Right ventricle myocardium inferior (tissue), 1 donor: ENCODE data around the gene PALLD. TPM values are rescaled to one million over a fixed set of nuclear protein-coding genes. Genes with fewer than 3 reads are reported as not detected.

Experiments
- ATAC-seq: fragments of 200-7000 bp; cut with Tn5 transposase; one replicate; pipeline ENCODE4 v1.9.1; 2020; ENCODE audit warnings: mild to moderate bottlenecking, moderate library complexity
- DNase-seq: peaks from one replicate; pipeline ENCODE4 v3.0.0; 2021; ENCODE audit errors: missing footprints
- intact Hi-C: fragments of 100-400 bp; cut with DNase I; formaldehyde crosslinking; loops from one replicate; pipeline ENCODE4 v1.11.0; 2022
- total RNA-seq: library from RNA; stranded (reverse); fragmentation: NEBNext Ultra II Directional; extraction: Animal tissue kit (Norgen Biotek cat#: 25700); gene quantifications from one replicate; pipeline ENCODE4 v1.2.1, GENCODE V29; 2021
- donor health status: DM: no; HTN: yes; CAD: no; lungs with severe emphysema.

Gene PALLD
- total RNA-seq, 1 donor from 2014 or later: 977 TPM

DNA sequence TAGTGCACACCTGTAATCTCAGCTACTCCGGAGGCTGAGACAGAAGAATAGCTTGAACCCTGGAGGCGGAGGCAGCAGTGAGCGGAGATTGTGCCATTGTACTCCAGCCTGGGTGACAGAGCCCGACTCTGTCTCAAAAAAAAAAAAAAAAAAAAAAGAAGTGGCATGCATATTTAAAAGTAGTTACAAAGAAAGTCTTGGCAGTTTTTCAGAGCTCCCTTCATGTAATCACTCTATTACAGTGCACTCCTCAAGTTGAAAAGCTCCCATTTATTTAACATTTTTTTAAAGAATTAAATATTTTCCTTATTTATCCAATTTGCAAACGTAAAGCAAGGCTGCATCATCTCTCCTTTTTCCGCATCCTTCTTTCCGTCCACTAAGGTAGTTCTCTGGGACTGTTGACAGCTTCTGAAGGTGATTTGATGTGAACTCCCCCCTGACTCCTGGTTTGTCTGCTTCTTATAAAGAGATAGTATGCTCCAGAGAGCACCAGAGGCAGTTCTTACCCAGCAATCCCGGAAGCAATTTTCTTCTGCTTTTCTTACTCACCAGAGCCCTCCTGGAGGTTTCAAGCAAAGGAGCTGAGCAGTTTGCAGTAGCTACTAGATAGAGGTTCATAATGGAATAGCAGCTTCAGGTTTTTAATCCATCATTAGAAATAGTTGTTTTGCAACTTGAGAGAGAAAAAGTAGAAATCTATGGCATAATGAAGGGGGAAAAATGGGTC, 151.0 kb downstream of the PALLD start:
- no peak for DNase-seq
- intact Hi-C loops: no loop called here
- ATAC-seq: no peak

DNA sequence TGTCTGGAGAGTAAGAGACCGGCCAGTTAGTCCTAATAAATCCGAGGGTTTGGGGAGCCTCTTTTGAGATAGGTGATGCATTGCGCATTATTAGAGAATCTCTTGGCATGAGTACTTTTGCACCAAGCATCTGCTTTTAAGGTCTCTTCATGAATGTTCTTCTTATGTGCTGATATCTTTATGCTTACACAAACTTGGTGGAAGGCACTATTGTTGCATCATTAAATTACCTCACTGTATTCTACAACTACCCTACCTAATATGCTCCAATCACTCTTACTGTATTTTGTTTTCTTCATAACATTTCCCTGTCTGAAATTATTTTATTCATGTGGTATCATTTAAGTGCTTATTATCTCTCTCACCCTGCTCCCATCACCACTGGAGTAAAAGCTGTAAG, 151.6 kb downstream of the PALLD start:
- ATAC-seq: no peak
- DNase-seq: no peak
- intact Hi-C loops: no loop called here

DNA sequence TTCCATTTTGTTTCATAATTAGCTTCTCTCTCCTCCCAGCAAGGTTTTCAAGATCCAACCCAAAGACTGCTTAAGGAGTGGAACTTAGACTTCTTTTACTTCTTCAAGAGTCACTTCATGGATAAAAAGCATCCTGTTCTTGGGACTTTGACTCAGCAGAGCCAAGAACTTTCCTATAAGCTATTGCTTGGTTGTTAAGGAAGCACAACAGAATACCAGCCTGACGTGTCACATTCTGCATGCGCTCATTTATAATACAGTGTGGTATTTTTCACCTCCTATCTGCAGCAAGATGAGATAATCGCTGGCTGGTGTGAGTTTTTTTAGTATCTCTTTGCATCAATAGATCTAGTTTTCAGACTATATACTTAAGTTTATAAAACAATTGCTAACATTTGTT, 152.1 kb downstream of the PALLD start:
- DNase-seq (no peak), ATAC-seq (no peak)
- intact Hi-C loops: no loop called here

DNA sequence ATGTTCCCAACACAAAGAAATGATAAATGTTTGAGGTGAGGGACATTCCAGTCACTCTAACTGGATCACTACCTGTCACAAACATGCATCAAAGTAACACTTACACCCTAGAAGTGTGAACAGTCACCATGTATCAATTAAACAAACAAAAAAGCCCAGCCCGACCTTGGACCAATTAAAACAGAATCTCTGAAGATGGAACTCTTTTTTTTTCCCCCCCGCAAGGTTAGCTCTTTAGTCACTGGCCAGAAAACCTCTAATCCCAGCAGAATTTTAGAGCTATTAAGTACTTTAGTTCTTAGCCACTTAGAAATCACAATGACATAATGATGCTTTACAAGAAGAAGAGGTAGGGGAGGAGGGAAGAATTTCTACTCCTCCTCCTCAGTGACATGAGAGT, 154.5 kb downstream of the PALLD start:
- no peak for DNase-seq
- ATAC-seq: no peak
- intact Hi-C loops: no loop called here

DNA sequence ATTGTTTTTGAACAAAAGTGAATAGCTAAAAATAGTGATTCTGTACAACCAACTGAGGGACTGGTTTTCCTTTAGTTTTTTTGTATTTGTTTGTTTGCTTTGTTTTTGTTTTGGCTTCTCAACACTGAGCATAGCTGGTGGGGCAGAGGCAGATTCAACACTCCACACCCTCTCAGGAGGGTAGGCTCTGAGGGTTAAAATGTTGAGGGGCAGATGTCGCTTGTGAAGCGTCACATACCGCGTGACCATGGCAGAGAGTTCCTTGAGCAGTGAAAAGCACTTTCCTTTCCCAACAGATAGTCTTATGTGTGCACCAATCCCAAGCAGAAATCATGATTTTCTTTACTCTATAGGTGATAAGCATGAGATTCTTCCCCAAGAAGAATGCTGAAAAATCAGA, 155.0 kb downstream of the PALLD start:
- ATAC-seq (no peak), DNase-seq (no peak)
- intact Hi-C loops: no loop called here

DNA sequence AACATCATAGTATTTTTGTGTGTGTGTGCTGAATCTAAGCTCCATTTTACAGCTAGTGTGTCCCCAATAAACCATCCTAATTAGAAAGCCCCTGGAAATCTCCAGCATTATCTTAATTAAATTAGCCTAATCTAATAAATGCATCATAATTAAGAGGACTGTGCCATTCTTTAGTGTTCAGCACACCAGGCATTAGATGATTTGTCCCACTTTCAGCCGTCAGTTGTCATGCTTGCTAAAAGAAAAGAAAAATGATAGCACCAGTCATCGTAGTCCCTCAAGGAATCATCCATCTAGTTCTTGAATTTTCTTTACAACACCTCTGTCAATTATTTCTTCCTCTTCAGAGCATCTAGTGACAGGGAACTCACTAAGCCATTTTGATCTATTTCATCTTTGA, 155.9 kb downstream of the PALLD start:
- no peak for DNase-seq
- intact Hi-C loops: no loop called here
- no peak for ATAC-seq

DNA sequence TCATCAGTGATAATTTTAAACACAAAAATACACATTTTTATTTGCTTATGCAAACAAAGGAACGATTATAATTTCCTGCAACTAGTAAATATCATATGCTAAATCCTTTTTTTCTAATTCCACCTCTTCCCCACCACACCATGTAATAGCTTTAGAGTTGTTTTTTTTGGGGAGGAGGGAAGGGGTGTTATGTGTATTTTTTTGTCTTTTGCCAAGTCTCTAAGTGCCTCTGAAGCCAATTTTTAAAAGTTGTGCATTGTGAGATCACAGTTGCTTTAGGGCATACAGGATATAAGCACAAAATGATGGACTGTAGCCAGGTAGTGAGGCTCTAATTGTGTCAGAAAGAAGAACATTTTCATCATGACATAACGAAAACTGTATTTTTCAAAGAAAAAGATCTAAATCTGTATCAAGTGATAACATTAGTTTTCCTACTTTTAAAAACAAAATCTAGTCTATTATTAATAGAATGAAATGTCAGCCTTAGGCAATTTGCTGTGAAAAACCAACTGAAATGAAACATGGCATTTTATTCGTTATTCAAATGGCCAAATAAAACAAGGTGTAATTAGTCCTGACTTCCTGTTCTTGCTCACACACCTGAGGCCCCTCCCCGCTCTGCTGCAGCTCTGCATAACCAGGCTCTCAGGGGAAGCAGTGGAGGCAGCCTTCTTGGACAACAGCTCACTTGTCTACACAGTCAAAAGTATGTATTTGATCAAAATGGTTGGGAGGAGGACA, 157.4 kb downstream of the PALLD start:
- ATAC-seq (no peak), DNase-seq (no peak)
- intact Hi-C loops: no loop called here

DNA sequence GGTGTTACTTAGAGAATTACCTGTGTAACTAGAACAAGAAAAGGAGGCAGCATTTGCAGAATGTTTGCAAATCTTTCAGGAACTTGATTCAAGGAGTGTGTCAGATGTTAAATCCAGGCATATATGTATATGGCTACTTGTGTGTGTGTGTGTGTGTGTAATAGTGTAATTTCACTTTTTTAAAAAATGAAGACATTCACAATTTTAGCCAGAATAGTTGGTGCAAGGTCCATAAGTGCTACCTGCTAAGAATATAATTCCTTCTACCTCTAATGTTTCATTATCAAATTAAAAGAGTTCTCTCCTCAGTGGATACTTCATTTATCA, 158.0 kb downstream of the PALLD start:
- DNase-seq (no peak), ATAC-seq (no peak)
- intact Hi-C loops: no loop called here

DNA sequence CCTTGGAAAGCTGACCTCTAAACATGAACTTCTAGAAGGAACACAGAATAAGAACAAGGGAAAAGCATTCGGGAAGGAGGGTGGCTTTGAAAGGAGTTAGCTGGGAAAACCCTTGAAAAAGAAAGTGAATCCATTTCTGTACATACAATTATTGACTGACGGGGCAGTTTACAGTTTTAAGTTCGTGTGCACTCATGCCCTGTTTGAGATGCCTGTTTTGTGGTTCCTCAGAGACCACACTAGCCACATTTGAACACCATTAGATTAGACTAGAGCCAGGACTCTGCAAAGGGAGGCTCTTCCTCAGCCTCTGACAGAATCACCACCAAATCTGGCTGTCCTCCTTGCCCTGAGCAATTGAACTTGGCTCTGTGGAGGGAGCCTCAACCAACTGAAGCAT, 158.3 kb downstream of the PALLD start:
- no peak for DNase-seq
- intact Hi-C loops: no loop called here
- ATAC-seq: no peak

DNA sequence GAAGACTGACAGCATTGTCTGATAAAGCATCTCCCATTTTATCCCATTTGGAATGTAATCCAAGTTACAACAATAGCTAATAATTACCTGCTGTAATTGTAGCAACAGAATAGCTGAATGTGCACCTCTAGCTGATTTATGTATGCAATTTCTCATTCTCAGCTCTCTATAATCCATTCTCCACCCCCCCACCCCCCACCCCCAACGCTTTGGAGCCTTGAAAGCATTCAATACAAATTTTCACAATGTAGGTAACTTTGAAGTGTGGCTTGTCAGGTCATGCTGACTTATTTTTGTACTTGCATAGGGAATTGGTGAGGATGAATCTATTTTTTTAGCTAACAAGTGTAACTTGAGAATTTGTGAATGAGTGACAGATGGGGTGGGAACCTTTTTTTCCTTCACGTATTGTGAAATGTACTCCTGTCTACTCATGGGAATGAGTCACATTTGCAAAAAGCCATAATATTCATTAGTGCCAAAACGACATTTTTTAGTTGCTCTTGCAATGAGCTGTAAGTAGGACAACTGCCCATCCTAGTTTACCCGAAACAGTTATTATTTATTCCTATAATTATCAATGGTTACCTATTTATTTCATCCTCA, 159.3 kb downstream of the PALLD start:
- DNase-seq (no peak), ATAC-seq (no peak)
- intact Hi-C loops: no loop called here

DNA sequence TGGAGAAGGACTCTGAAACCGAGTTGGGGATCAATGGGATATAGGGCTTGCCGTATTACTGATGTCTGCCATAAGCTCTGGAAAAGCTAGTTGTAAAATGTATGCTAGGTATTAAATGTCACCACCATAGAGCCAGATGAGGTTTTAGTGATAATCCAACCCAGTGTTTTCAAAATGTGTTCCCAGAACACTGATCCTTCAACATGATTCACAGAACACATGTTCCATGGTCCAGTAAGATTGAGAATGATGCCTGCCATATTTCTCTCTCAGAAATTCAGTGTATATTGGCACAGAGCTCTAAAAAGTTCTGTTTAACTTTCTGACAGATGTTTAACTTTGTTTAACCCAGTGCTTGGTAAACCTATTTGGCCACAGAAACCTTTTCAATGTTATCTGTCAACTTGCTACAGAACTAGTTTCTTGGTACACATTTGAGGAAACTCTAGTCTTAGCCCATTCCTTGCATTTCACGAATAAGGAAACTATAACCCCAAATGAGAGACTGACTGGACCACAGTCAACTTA, 160.2 kb downstream of the PALLD start:
- ATAC-seq (no peak), DNase-seq (no peak)
- intact Hi-C loops: no loop called here

DNA sequence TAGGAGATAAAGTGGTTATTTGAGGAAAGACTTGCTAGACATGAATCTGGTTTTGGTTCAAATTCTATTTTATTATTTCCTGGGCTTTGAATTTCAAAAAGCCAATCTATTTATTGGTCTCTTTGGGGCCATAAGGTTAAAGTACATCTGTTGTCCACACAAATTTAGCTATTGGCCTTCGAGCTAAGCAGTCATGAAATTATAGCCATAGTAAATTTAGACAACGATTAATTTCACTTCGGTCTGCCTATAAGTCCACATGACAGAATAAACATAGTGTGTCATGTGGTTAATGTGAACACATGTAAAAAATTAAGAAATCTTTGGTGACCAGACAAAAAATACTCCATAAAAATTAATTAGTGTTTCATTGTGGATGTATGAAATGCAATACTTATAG, 161.9 kb downstream of the PALLD start:
- intact Hi-C loops: no loop called here
- DNase-seq: no peak
- no peak for ATAC-seq

DNA sequence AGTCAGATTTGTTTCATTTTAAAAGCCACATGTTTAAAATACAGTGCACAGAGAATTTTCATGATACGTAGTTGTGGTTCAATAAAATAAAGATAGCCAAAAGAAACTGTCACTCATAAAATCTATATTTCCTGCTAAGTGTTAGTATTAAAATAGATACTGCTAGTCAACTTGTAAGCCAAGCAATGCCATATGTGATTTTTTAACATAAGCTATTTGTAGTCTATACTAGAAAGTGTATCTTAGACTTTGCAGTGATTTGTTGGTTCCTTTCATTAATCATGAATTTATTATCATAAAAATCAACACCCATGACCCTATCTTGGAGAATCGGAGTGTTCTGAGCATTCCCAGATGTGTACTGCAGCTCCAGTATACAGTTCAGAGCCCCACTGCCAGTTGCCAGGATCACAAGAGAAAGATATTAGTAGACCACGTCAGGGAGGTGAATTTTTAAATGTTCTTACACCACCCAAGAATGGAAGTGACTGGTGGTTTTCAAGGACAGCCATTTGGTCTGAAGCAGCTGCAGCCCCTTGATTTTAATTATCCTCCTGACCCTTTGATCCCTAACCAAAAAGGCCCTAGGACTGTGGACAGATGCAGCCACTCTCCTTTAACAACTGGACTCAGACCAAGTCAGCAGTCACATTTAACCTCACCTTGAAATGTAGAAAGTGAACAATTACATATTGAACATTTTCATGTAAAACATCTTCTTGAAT, 163.1 kb downstream of the PALLD start:
- ATAC-seq (no peak), DNase-seq (no peak)
- intact Hi-C loops: no loop called here

DNA sequence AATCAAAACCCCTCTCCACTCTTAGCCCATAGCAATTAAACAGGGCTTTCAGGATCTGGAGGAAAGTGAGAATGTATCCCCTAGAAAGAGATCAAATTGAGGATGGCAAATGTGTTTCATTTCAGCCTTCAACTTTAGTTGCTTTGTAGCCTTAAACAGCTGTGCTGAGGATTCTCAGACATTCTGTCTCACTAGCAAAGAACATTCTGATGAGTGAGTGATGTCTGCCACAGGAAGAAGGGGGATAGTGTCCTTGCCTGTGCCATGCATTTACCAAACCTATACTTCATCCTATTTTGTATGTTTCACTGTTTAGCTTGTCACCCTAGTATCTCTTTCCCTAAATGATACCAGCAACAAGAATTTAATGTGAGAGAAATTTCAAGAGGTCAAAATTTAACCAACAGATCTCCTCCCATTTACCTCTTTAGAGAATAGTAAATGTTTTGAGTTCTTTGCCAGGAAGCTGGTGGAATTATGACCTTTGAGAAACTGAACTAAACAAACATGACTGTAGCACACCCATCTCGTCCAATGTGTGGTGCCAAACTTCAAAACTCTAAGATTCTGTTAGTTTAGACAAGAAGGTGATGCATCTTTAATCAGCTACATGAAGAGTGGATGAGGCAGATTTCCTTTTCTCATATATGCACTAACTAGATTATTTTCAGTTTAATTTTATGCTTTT, 165.6 kb downstream of the PALLD start:
- intact Hi-C loops: no loop called here
- ATAC-seq (no peak), DNase-seq (no peak)

DNA sequence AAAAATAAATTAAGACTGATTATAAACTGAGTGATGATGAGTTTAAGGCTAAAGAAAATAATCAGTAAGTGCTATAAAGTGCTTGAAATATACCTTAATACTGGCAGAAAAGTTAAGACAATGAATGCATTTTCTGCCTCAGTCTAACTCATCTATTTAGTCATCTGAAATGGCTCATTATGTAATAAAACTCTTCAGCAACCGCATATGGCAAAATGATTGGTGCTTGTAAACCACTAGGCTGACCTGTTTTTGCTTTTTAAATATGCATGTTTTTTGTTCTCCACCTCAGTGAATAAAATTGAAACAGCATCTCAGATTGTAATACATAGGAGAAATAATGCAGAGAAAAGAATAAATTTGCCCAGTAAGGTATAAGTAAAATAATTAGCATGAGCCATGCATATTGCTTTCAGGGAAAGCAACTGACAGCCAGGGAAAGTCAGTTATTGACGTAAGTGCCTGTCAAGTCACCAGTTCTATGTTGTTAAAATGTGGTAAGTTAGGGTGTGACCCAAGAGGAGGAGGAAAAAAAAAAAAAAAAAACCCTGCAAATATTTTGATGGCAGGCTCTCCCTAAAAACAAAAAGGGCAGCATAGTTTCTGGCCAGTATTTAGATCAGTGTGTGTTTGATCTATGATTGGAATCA, 167.5 kb downstream of the PALLD start:
- no peak for ATAC-seq
- intact Hi-C loops: no loop called here
- no peak for DNase-seq

DNA sequence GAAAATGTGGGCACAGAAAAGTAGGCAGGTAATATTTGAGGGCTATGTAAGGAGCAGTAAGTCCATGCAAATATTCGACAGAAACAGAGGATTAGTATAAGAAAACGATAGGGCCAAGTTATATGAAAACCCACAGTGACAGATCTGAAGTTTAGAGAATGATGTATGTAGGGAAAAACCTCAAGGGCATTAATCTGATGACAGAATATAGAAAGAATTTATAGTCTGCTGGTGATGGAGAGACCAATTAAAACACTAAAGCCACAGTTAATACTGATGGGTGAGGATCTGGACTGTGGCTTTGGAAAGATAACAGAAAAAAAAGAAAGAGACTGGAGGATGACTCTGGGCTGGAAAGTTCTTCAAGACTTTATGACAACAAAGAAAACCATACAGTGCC, 169.7 kb downstream of the PALLD start:
- intact Hi-C loops: no loop called here

DNA sequence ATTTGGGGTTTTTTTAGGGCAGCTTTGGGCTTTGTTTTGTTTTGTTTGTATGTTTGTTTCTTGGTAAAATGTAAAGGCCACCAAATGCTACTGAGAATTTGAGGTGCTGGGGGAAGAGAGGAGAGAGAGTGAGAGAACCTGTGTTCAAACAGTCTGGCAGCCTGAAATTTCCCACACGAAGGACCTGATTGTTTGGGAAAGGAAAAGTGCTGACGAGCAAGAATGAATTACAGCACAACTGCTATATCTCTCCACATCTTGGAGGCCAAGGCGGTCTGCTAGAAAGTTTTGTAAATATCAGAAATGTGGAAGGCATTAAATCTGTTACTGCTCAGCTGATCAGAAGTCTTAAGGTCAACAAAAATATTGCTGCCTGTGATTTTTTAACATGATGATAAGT, 170.5 kb downstream of the PALLD start:
- no peak for ATAC-seq
- intact Hi-C loops: no loop called here
- DNase-seq: no peak

More for the DNA sequence above, 169.7 kb downstream of the PALLD start:
- DNase-seq (no peak), ATAC-seq (no peak)

DNA sequence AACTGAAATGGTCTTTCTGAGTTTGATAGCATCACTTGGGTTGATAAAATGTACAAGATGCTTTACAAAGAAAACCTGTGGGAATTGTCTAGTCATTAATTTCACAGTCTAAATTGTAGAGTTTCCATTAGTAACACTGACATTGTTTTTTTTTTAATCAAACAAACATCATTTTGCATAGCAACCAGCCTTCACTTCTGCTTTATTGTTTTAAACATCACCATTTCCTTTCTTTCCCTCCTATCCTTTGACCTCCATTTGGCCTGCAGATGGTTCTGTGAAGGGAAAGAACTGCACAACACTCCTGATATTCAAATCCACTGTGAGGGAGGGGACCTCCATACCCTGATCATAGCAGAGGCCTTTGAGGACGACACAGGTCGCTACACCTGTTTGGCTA, 171.1 kb downstream of the PALLD start:
- ATAC-seq (no peak), DNase-seq (no peak)
- intact Hi-C loops: no loop called here

DNA sequence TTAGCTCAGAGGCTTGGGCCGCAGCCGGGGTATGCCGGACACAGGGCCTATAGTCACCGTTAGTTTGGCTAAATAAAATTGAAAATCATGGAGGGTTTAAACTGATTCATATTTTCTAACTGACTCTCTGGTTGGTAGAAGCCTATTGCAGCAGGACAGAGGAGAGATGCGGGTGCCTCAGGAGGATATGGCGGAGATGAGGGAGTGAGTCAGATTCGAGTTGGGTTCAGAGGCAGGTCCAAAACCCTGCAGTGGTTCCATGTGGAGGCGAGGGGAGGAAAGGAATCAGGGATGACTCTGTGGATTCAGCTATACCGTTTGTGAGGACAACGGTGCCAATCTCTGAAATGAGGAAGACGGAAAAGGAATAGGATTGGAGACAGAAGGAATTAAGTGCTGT, 176.6 kb downstream of the PALLD start:
- ATAC-seq (no peak), DNase-seq (no peak)
- intact Hi-C loops: no loop called here
